HepG2 (cell line): Measurements from ENCODE around the gene LRRC4. TPM values are rescaled to one million over a fixed set of nuclear protein-coding genes. Genes with fewer than 3 reads are reported as not detected.

Experiments
- ATAC-seq: fragments of 200-7000 bp; cut with Tn5 transposase; 3 replicates; pipeline ENCODE4 v1.9.1; 2020; ENCODE audit warnings: mild to moderate bottlenecking, moderate library complexity
- BruUV-seq: library from RNA; stranded (reverse); fragments of 400-500 nt; replicated peaks from 2 replicates; lab custom pipeline; 2021; lab: Mats Ljungman, UMichigan
- CTCF ChIA-PET: fragments of 300-600 bp; formaldehyde crosslinking; extraction: SDS; loops from one replicate; lab custom pipeline; 2021; ENCODE audit warnings: low total read pairs, inconsistent platforms, low intra/inter-chr PET ratio; lab: Yijun Ruan, JAX
- POLR2A ChIA-PET: fragments of 350-600 bp; sonication (Branson Sonifier 250); formaldehyde crosslinking; loops from one replicate; lab custom pipeline; 2020; ENCODE audit warnings: antibody characterized with exemption, inconsistent platforms; lab: Yijun Ruan, JAX
- DNase-seq: peaks from one replicate; pipeline ENCODE4 v3.0.0-alpha.2; 2015; ENCODE audit warnings: low spot score
- FAIRE-seq: peaks from 3 replicates; lab custom pipeline; 2011; peaks lifted over from hg19 to GRCh38; lab: Jason Lieb, UNC
- H2AFZ ChIP-seq: one replicate; pipeline ENCODE4 v1.6.1; 2011; ENCODE audit warnings: low read length, inconsistent platforms
- H3K27ac ChIP-seq: fragments of 300-600 bp; 3 replicates; pipeline ENCODE4 v1.8.0; 2011; ENCODE audit warnings: mixed run types, mild to moderate bottlenecking, mixed read lengths, low read length, inconsistent platforms; ENCODE audit not compliant: insufficient read depth; ENCODE audit errors: extremely low read length
- H3K27me3 ChIP-seq, 2 experiments: fragments of 200-600 bp in 1 of 2; 2 replicates in 1 of 2; 3 replicates in 1 of 2; pipeline versions ENCODE4 v1.6.0 to v1.8.0; 2011; ENCODE audit warnings: low read length in 2 of 2, mild to moderate bottlenecking in 2 of 2, moderate library complexity in 2 of 2, inconsistent platforms in 1 of 2; ENCODE audit not compliant: insufficient read depth in 2 of 2, control insufficient read depth in 1 of 2
- H3K36me3 ChIP-seq, 2 experiments: fragments of 200-600 bp in 1 of 2; replicated peaks in 1 of 2; 2 replicates in 1 of 2; 3 replicates in 1 of 2; pipeline versions ENCODE4 v1.5.1 to v1.8.0; 2011; ENCODE audit warnings: low read length in 2 of 2, inconsistent platforms in 1 of 2; ENCODE audit not compliant: insufficient read depth in 2 of 2, control insufficient read depth in 1 of 2
- H3K4me1 ChIP-seq: 2 replicates; pipeline ENCODE4 v1.5.1; 2012; ENCODE audit warnings: low read length, inconsistent platforms; ENCODE audit not compliant: insufficient read depth
- H3K4me2 ChIP-seq: 2 replicates; pipeline ENCODE4 v1.6.0; 2011; ENCODE audit warnings: low read depth, low read length, inconsistent platforms
- H3K4me3 ChIP-seq, 3 experiments: fragments of 200-600 bp in 1 of 3; sonication (generic), shearing (Covaris generic) in 1 of 3; replicated peaks in 1 of 3; 2 replicates each; pipeline ENCODE4 v1.5.1; 2011 to 2016; ENCODE audit warnings: low read length in 3 of 3, inconsistent platforms in 2 of 3, low read depth in 2 of 3, mild to moderate bottlenecking in 2 of 3, control low read depth in 1 of 3, mixed read lengths in 1 of 3; ENCODE audit not compliant: insufficient read depth in 1 of 3
- H3K79me2 ChIP-seq: one replicate; pipeline ENCODE4 v1.6.1; 2011; ENCODE audit warnings: low read length, inconsistent platforms; ENCODE audit not compliant: insufficient read depth
- H3K9ac ChIP-seq: 2 replicates; pipeline ENCODE4 v1.6.0; 2011; ENCODE audit warnings: mild to moderate bottlenecking, low read depth, low read length, inconsistent platforms; ENCODE audit not compliant: insufficient read depth
- H3K9me3 ChIP-seq: 2 replicates; pipeline ENCODE4 v1.5.1; 2012; ENCODE audit warnings: mild to moderate bottlenecking, low read length
- H4K20me1 ChIP-seq: 2 replicates; pipeline ENCODE4 v1.6.0; 2011; ENCODE audit warnings: inconsistent platforms, mild to moderate bottlenecking, low read length, moderate library complexity; ENCODE audit not compliant: insufficient read depth
- BORCS8-MEF2B ChIP-seq: sonication (generic); formaldehyde crosslinking; IDR thresholded peaks from 2 replicates; pipeline ENCODE4 v1.8.0; 2022; ENCODE audit warnings: mild to moderate bottlenecking, missing genetic modification reagents
- EP300 ChIP-seq, 3 experiments: sonication (generic) in 1 of 3; formaldehyde crosslinking in 1 of 3; IDR thresholded peaks; 2 replicates each; pipeline versions ENCODE4 v1.5.1 to v1.6.1; 2011 to 2020; ENCODE audit warnings: low read depth in 2 of 3, low read length in 2 of 3, borderline replicate concordance in 1 of 3, improper control_type of control experiment in 1 of 3, mild to moderate bottlenecking in 1 of 3, missing genetic modification reagents in 1 of 3, moderate library complexity in 1 of 3
- KAT7 ChIP-seq: IDR thresholded peaks from 2 replicates; pipeline ENCODE4 v1.6.1; 2018; ENCODE audit warnings: borderline replicate concordance, missing compliant biosample characterization
- MIXL1 ChIP-seq: IDR thresholded peaks from 2 replicates; pipeline ENCODE4 v1.6.1; 2016
- NFYB ChIP-seq: sonication (generic); formaldehyde crosslinking; IDR thresholded peaks from 2 replicates; pipeline ENCODE4 v1.4.0; 2020; ENCODE audit warnings: missing genetic modification reagents
- PITX1 ChIP-seq: sonication (generic); formaldehyde crosslinking; IDR thresholded peaks from 2 replicates; pipeline ENCODE4 v1.5.1; 2020; ENCODE audit warnings: mild to moderate bottlenecking, missing genetic modification reagents
- RBM22 ChIP-seq: fragments of 200-400 bp; formaldehyde crosslinking; optimal IDR thresholded peaks from 2 replicates; pipeline ENCODE3; 2017; ENCODE audit warnings: mild to moderate bottlenecking, low read length, moderate library complexity
- RERE ChIP-seq: IDR thresholded peaks from 2 replicates; pipeline ENCODE4 v1.6.1; 2016; ENCODE audit warnings: low read depth, missing genetic modification reagents, missing compliant biosample characterization
- ZMYM3 ChIP-seq: sonication (generic); formaldehyde crosslinking; IDR thresholded peaks from 2 replicates; pipeline ENCODE4 v1.5.1; 2020; ENCODE audit warnings: mild to moderate bottlenecking, missing genetic modification reagents
- ZNF180 ChIP-seq: sonication (generic); formaldehyde crosslinking; IDR thresholded peaks from 2 replicates; pipeline ENCODE4 v1.4.0; 2020; ENCODE audit warnings: low read depth, missing genetic modification reagents, borderline replicate concordance
- ZNF354B ChIP-seq: sonication (generic); formaldehyde crosslinking; IDR thresholded peaks from 2 replicates; pipeline ENCODE4 v1.8.0; 2022; ENCODE audit warnings: mild to moderate bottlenecking, missing genetic modification reagents
- ZNF619 ChIP-seq: sonication (generic); formaldehyde crosslinking; IDR thresholded peaks from 2 replicates; pipeline ENCODE4 v1.4.0; 2020; ENCODE audit warnings: mild to moderate bottlenecking, missing genetic modification reagents
- WGBS: methylation state at CpG from one replicate; pipeline ENCODE4 v1.1.6; 2017; ENCODE audit warnings: low lambda C conversion rate; 5-methylcytosine and 5-hydroxymethylcytosine counted together
- in situ Hi-C: cut with HindIII; loops from 2 replicates; pipeline ENCODE4 v1.10.0; 2017; ENCODE audit warnings: low pct_unique_long_range_greater_than_20kb; ENCODE audit not compliant: extremely low pct_ligation_motif_present
- intact Hi-C: fragments of 100-400 bp; cut with micrococcal nuclease; formaldehyde crosslinking; loops from one replicate; pipeline ENCODE4 v1.10.0; 2022; ENCODE audit not compliant: unreplicated experiment
- polyA plus RNA-seq, 8 experiments: library from polyadenylated mRNA; depleted of rRNA in 3 of 8; stranded (reverse) in 7 of 8; unstranded in 1 of 8; fragments of >200 nt; fragmentation: Illumina TruSeq in 4 of 8; extraction: Trizol in 4 of 8; gene quantifications; 2 replicates each; pipeline versions ENCODE4 v1.2.1 to v1.2.3, GENCODE V29; 2011 to 2016; ENCODE audit warnings: low read depth in 4 of 8, missing spikeins in 1 of 8, mixed read lengths in 1 of 8; ENCODE audit not compliant: insufficient read depth in 1 of 8
- total RNA-seq, 5 experiments: library from RNA; depleted of rRNA; stranded (reverse); fragments of >200 nt; fragmentation: Illumina TruSeq; extraction: Trizol; gene quantifications; 2 replicates each; pipeline ENCODE4 v1.2.3, GENCODE V29; 2016; ENCODE audit warnings: low read depth in 1 of 5

Gene LRRC4
- total and polyA plus RNA-seq, 2 of the 13 experiments (the other 11 are each of a cell fraction or from before 2014, with no cell fraction given) = not detected

- Histone ChIP-seq H3K4me3 (no peak overlapping the region), H3K27me3 (no peaks in the 10 kb centered on the region), H4K20me1 (0 out of 2 replicates have a peak, but pooled peaks cover 7% of the 10 kb centered on the region), H3K36me3 (peaks cover 7 to 39% of the 10 kb centered on the region in 2 experiments), H3K9me3 (no peaks in the 10 kb centered on the region), H3K9ac (no peak overlapping the region), H3K79me2 (no peaks in the 10 kb centered on the region), H3K27ac (no peak overlapping the region), H2AFZ (no peak overlapping the region), H3K4me1 (no peaks in the 10 kb centered on the region; the same call in 1 of the 2 replicates), H3K4me2 (no peak overlapping the region)
- ChIA-PET POLR2A (no interaction called here), CTCF (no interaction called here)
- ATAC-seq (no peak), FAIRE-seq (no peak), DNase-seq (no peak)
- peak; percentile 33 for TF ChIP-seq RBM22
- no peak for TF ChIP-seq NFYB (CRISPR knock-in tag)
- no peak for TF ChIP-seq ZNF619
- no peak for TF ChIP-seq ZNF180 (CRISPR knock-in tag)
- TF ChIP-seq MIXL1 (CRISPR knock-in tag) = no peak
- TF ChIP-seq EP300 (IDR thresholded peaks at IDR 0.05; ENCODE audit: low read depth in 2 of 2, low read length in 2 of 2) = no peak
- TF ChIP-seq EP300 (CRISPR knock-in tag; IDR thresholded peaks at IDR 0.05; ENCODE audit: borderline replicate concordance) = no peak
- no TSS peak for BruUV-seq
- intact Hi-C loops (no loop called here), in situ Hi-C loops (no loop called here)
- WGBS = 91% methylated on average over 4 of the region's 4 CpGs
Observed at GRCh38 chr7:127986581-127987521, 44.4 kb downstream of the LRRC4 start.

GRCh38 chr7:127983804-127984332, 47.4 kb downstream of the LRRC4 start:
- BruUV-seq = no TSS peak
- WGBS = 92% methylated on average over 5 of the region's 5 CpGs
- Histone ChIP-seq H3K36me3 (peaks cover 2 to 17% of the 10 kb centered on the region in 2 experiments; a peak in 4 of 5 replicates), H3K4me2 (no peak overlapping the region), H2AFZ (no peak overlapping the region), H3K4me3 (no peak overlapping the region), H3K9ac (no peak overlapping the region), H3K9me3 (no peaks in the 10 kb centered on the region), H3K27me3 (no peaks in the 10 kb centered on the region), H4K20me1 (0 out of 2 replicates have a peak, but pooled peaks cover 3% of the 10 kb centered on the region), H3K4me1 (no peaks in the 10 kb centered on the region; the same call in 1 of the 2 replicates), H3K79me2 (no peaks in the 10 kb centered on the region), H3K27ac (no peak overlapping the region)
- POLR2A ChIA-PET = no interaction called here
- in situ Hi-C loops (no loop called here), intact Hi-C loops (no loop called here)
- FAIRE-seq = no peak
- CTCF ChIA-PET = no interaction called here
- peak; percentile 41; the same call in 2 of the 3 replicates for ATAC-seq
- peak; percentile 14 for DNase-seq
- no peak for TF ChIP-seq KAT7 (CRISPR knock-in tag)
- no peak for TF ChIP-seq ZNF354B (CRISPR knock-in tag)
- no peak for TF ChIP-seq RERE (CRISPR knock-in tag)
- no peak for TF ChIP-seq BORCS8-MEF2B (CRISPR knock-in tag)
- TF ChIP-seq ZMYM3 (CRISPR knock-in tag) = no peak
- TF ChIP-seq PITX1 (CRISPR knock-in tag) = no peak
